HepG2 (cell line): ENCODE results near the gene WDR41. TPM values are rescaled to one million over a fixed set of nuclear protein-coding genes. Genes with fewer than 3 reads are reported as not detected.
A peak's percentile ranks its signal among the peaks of the same experiment; 100 is the strongest.

Experiments
- ATAC-seq: fragments of 200-7000 bp; cut with Tn5 transposase; 3 replicates; pipeline ENCODE4 v1.9.1; 2020; ENCODE audit warnings: mild to moderate bottlenecking, moderate library complexity
- BruUV-seq: library from RNA; stranded (reverse); fragments of 400-500 nt; replicated peaks from 2 replicates; lab custom pipeline; 2021; lab: Mats Ljungman, UMichigan
- CTCF ChIA-PET: fragments of 300-600 bp; formaldehyde crosslinking; extraction: SDS; loops from one replicate; lab custom pipeline; 2021; ENCODE audit warnings: low total read pairs, inconsistent platforms, low intra/inter-chr PET ratio; lab: Yijun Ruan, JAX
- POLR2A ChIA-PET: fragments of 350-600 bp; sonication (Branson Sonifier 250); formaldehyde crosslinking; loops from one replicate; lab custom pipeline; 2020; ENCODE audit warnings: antibody characterized with exemption, inconsistent platforms; lab: Yijun Ruan, JAX
- DNase-seq: peaks from one replicate; pipeline ENCODE4 v3.0.0-alpha.2; 2015; ENCODE audit warnings: low spot score
- FAIRE-seq: peaks from 3 replicates; lab custom pipeline; 2011; peaks lifted over from hg19 to GRCh38; lab: Jason Lieb, UNC
- H2AFZ ChIP-seq: one replicate; pipeline ENCODE4 v1.6.1; 2011; ENCODE audit warnings: low read length, inconsistent platforms
- H3K27ac ChIP-seq: fragments of 300-600 bp; 3 replicates; pipeline ENCODE4 v1.8.0; 2011; ENCODE audit warnings: mixed run types, mild to moderate bottlenecking, mixed read lengths, low read length, inconsistent platforms; ENCODE audit not compliant: insufficient read depth; ENCODE audit errors: extremely low read length
- H3K27me3 ChIP-seq, 2 experiments: fragments of 200-600 bp in 1 of 2; 2 replicates in 1 of 2; 3 replicates in 1 of 2; pipeline versions ENCODE4 v1.6.0 to v1.8.0; 2011; ENCODE audit warnings: low read length in 2 of 2, mild to moderate bottlenecking in 2 of 2, moderate library complexity in 2 of 2, inconsistent platforms in 1 of 2; ENCODE audit not compliant: insufficient read depth in 2 of 2, control insufficient read depth in 1 of 2
- H3K36me3 ChIP-seq, 2 experiments: fragments of 200-600 bp in 1 of 2; replicated peaks in 1 of 2; 2 replicates in 1 of 2; 3 replicates in 1 of 2; pipeline versions ENCODE4 v1.5.1 to v1.8.0; 2011; ENCODE audit warnings: low read length in 2 of 2, inconsistent platforms in 1 of 2; ENCODE audit not compliant: insufficient read depth in 2 of 2, control insufficient read depth in 1 of 2
- H3K4me1 ChIP-seq: 2 replicates; pipeline ENCODE4 v1.5.1; 2012; ENCODE audit warnings: low read length, inconsistent platforms; ENCODE audit not compliant: insufficient read depth
- H3K4me2 ChIP-seq: 2 replicates; pipeline ENCODE4 v1.6.0; 2011; ENCODE audit warnings: low read depth, low read length, inconsistent platforms
- H3K4me3 ChIP-seq, 3 experiments: fragments of 200-600 bp in 1 of 3; sonication (generic), shearing (Covaris generic) in 1 of 3; replicated peaks in 1 of 3; 2 replicates each; pipeline ENCODE4 v1.5.1; 2011 to 2016; ENCODE audit warnings: low read length in 3 of 3, inconsistent platforms in 2 of 3, low read depth in 2 of 3, mild to moderate bottlenecking in 2 of 3, control low read depth in 1 of 3, mixed read lengths in 1 of 3; ENCODE audit not compliant: insufficient read depth in 1 of 3
- H3K79me2 ChIP-seq: one replicate; pipeline ENCODE4 v1.6.1; 2011; ENCODE audit warnings: low read length, inconsistent platforms; ENCODE audit not compliant: insufficient read depth
- H3K9ac ChIP-seq: 2 replicates; pipeline ENCODE4 v1.6.0; 2011; ENCODE audit warnings: mild to moderate bottlenecking, low read depth, low read length, inconsistent platforms; ENCODE audit not compliant: insufficient read depth
- H3K9me3 ChIP-seq: 2 replicates; pipeline ENCODE4 v1.5.1; 2012; ENCODE audit warnings: mild to moderate bottlenecking, low read length
- H4K20me1 ChIP-seq: 2 replicates; pipeline ENCODE4 v1.6.0; 2011; ENCODE audit warnings: inconsistent platforms, mild to moderate bottlenecking, low read length, moderate library complexity; ENCODE audit not compliant: insufficient read depth
- ELF3 ChIP-seq: IDR thresholded peaks from 2 replicates; pipeline ENCODE4 v1.6.1; 2016; ENCODE audit warnings: missing genetic modification reagents, missing compliant biosample characterization
- ETV5 ChIP-seq: IDR thresholded peaks from 2 replicates; pipeline ENCODE4 v1.6.1; 2018; ENCODE audit warnings: missing biosample characterization, missing genetic modification reagents, inconsistent platforms, borderline replicate concordance
- FOXP1 ChIP-seq, 2 experiments: fragments of 450-650 bp in 1 of 2; IDR thresholded peaks; 2 replicates each; pipeline ENCODE4 v1.6.1; 2017 to 2018; ENCODE audit warnings: antibody characterized with exemption in 1 of 2
- KIAA2018 ChIP-seq: sonication (generic); formaldehyde crosslinking; IDR thresholded peaks from 2 replicates; pipeline ENCODE4 v1.5.0; 2020; ENCODE audit warnings: mild to moderate bottlenecking, missing genetic modification reagents, borderline replicate concordance
- KLF9 ChIP-seq: IDR thresholded peaks from 2 replicates; pipeline ENCODE4 v1.6.1; 2016; ENCODE audit warnings: low read depth
- NKX3-1 ChIP-seq: sonication (generic); formaldehyde crosslinking; IDR thresholded peaks from 2 replicates; pipeline ENCODE4 v1.5.0; 2020; ENCODE audit warnings: missing genetic modification reagents
- PATZ1 ChIP-seq: sonication (generic); formaldehyde crosslinking; IDR thresholded peaks from 2 replicates; pipeline ENCODE4 v1.4.0; 2020; ENCODE audit warnings: missing genetic modification reagents
- PPARG ChIP-seq: conservative IDR thresholded peaks from 2 replicates; pipeline ENCODE4 v1.6.1; 2016; ENCODE audit warnings: missing biosample characterization, missing genetic modification reagents
- SKI ChIP-seq: fragments of 450-650 bp; IDR thresholded peaks from one replicate; pipeline ENCODE4 v1.6.1; 2018; ENCODE audit warnings: mild to moderate bottlenecking; ENCODE audit not compliant: partially characterized antibody
- SOX13 ChIP-seq, 3 experiments: fragments of 450-650 bp in 1 of 3; sonication (generic) in 1 of 3; formaldehyde crosslinking in 1 of 3; IDR thresholded peaks in 2 of 3; conservative IDR thresholded peaks in 1 of 3; 2 replicates each; pipeline versions ENCODE4 v1.5.0 to v1.6.1; 2016 to 2020; ENCODE audit warnings: antibody characterized with exemption in 1 of 3, mild to moderate bottlenecking in 1 of 3, missing compliant biosample characterization in 1 of 3, missing genetic modification reagents in 1 of 3, moderate library complexity in 1 of 3
- SOX6 ChIP-seq, 2 experiments: fragments of 450-650 bp in 1 of 2; sonication (generic) in 1 of 2; formaldehyde crosslinking in 1 of 2; IDR thresholded peaks; 2 replicates each; pipeline versions ENCODE4 v1.4.0 to v1.6.1; 2017 to 2020; ENCODE audit warnings: antibody characterized with exemption in 1 of 2, mild to moderate bottlenecking in 1 of 2, missing genetic modification reagents in 1 of 2
- WGBS: methylation state at CpG from one replicate; pipeline ENCODE4 v1.1.6; 2017; ENCODE audit warnings: low lambda C conversion rate; 5-methylcytosine and 5-hydroxymethylcytosine counted together
- in situ Hi-C: cut with HindIII; loops from 2 replicates; pipeline ENCODE4 v1.10.0; 2017; ENCODE audit warnings: low pct_unique_long_range_greater_than_20kb; ENCODE audit not compliant: extremely low pct_ligation_motif_present
- intact Hi-C: fragments of 100-400 bp; cut with micrococcal nuclease; formaldehyde crosslinking; loops from one replicate; pipeline ENCODE4 v1.10.0; 2022; ENCODE audit not compliant: unreplicated experiment
- polyA plus RNA-seq, 8 experiments: library from polyadenylated mRNA; depleted of rRNA in 3 of 8; stranded (reverse) in 7 of 8; unstranded in 1 of 8; fragments of >200 nt; fragmentation: Illumina TruSeq in 4 of 8; extraction: Trizol in 4 of 8; gene quantifications; 2 replicates each; pipeline versions ENCODE4 v1.2.1 to v1.2.3, GENCODE V29; 2011 to 2016; ENCODE audit warnings: low read depth in 4 of 8, missing spikeins in 1 of 8, mixed read lengths in 1 of 8; ENCODE audit not compliant: insufficient read depth in 1 of 8
- total RNA-seq, 5 experiments: library from RNA; depleted of rRNA; stranded (reverse); fragments of >200 nt; fragmentation: Illumina TruSeq; extraction: Trizol; gene quantifications; 2 replicates each; pipeline ENCODE4 v1.2.3, GENCODE V29; 2016; ENCODE audit warnings: low read depth in 1 of 5

WDR41 gene
- total and polyA plus RNA-seq, 2 of the 13 experiments (the other 11 are each of a cell fraction or from before 2014, with no cell fraction given) = 18.9 to 39.3 TPM

DNA sequence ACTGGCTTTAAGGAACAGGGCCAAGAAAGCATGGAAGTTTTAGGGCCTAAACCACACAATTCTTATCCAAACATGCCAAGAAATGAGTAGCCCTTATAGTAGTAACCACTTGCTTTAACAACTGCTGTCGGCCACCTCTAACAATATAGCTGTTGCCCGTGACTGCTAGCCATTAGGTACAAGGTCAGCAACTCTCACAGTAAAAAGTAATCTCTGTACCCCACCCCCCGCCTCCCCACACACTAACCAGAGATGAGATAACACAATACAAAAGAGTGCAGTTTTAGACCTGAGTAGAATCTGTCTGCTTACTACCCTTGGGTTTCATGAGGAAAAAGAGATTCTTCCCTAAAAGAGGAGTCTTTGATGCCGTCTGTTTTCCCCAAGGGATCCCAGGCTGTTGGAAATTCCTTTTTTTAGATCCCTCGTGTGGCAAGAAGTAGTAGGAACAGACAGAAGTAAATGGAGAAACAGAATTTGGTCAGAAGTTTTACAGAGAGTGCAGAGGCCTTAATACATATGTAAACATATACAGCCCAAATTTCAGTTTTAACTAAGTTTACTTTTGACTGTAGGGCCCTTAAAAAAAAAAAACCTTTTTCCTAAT lies 94.3 kb downstream of the WDR41 start:
- POLR2A ChIA-PET = no interaction called here
- intact Hi-C loops = no loop called here
- Histone ChIP-seq H3K9ac (no peak overlapping the region), H2AFZ (no peak overlapping the region), H3K4me3 (peak overlapping the region in 1 of 3 experiments; percentile 4; a peak in 2 of 6 replicates), H3K36me3 (no peaks in the 10 kb centered on the region), H3K79me2 (no peaks in the 10 kb centered on the region), H3K27ac (no peak overlapping the region), H3K27me3 (peaks cover 0 to 10% of the 10 kb centered on the region in 2 experiments; a peak in 2 of 5 replicates), H3K4me1 (peaks cover 28% of the 10 kb centered on the region), H4K20me1 (no peaks in the 10 kb centered on the region), H3K4me2 (peak overlapping the region; percentile 52), H3K9me3 (no peaks in the 10 kb centered on the region)
- under 1% methylated on average over 5 of the region's 5 CpGs for WGBS
- BruUV-seq = no TSS peak
- peak; percentile 62 for DNase-seq
- in situ Hi-C loops = no loop called here
- peak; percentile 83 for FAIRE-seq
- ATAC-seq = peak; percentile 95
- CTCF ChIA-PET = no interaction called here
- TF ChIP-seq ETV5 = no peak
- TF ChIP-seq PPARG (CRISPR knock-in tag) = peak; percentile 56; the same call in 1 of the 2 replicates
- TF ChIP-seq SOX6 (IDR thresholded peaks at IDR 0.05) = no peak
- peak; percentile 77 for TF ChIP-seq SOX6 (CRISPR knock-in tag; IDR thresholded peaks at IDR 0.05)
- no peak for TF ChIP-seq FOXP1 (IDR thresholded peaks at IDR 0.05)
- 0 out of 2 replicates have a peak, but pooled peaks have one; percentile 18 for TF ChIP-seq FOXP1 (CRISPR knock-in tag; IDR thresholded peaks at IDR 0.05)
- no peak for TF ChIP-seq ELF3
- TF ChIP-seq KIAA2018 (CRISPR knock-in tag) = no peak
- peak; percentile 13 for TF ChIP-seq SKI
- TF ChIP-seq KLF9 (CRISPR knock-in tag) = no peak
- no peak for TF ChIP-seq NKX3-1 (CRISPR knock-in tag)
- TF ChIP-seq PATZ1 (CRISPR knock-in tag) = peak; percentile 43; the same call in 1 of the 2 replicates
- TF ChIP-seq SOX13 (IDR thresholded peaks at IDR 0.05) = no peak
- peak in 1 of 2 experiments; percentile 47; a peak in 2 of 4 replicates for TF ChIP-seq SOX13 (CRISPR knock-in tag; conservative IDR thresholded peaks at IDR 0.05 in 1 of 2, IDR thresholded peaks at IDR 0.05 in 1 of 2)
